Spleen (tissue), 7 donors: ENCODE results near the gene MEAK7.

Source experiments
- CTCF ChIP-seq, 11 experiments: fragments of 200-600 bp in 7 of 11; fragments of 450-650 bp in 4 of 11; sonication (generic) in 4 of 11; IDR thresholded peaks in 8 of 11; conservative IDR thresholded peaks in 3 of 11; 1 replicate in 7 of 11; 2 replicates in 4 of 11; pipeline versions ENCODE4 v1.4.0 to v1.8.0; 2016 to 2021; ENCODE audit warnings: antibody characterized with exemption in 11 of 11, inconsistent platforms in 4 of 11, mild to moderate bottlenecking in 1 of 11
- POLR2A ChIP-seq, 3 donors: fragments of 450-650 bp; IDR thresholded peaks; one replicate each; pipeline ENCODE4 v1.5.1; 2017; ENCODE audit warnings: antibody characterized with exemption in 3 of 3, mild to moderate bottlenecking in 1 of 3
- POLR2AphosphoS5 ChIP-seq, 3 donors: sonication (generic); formaldehyde crosslinking; IDR thresholded peaks; one replicate each; pipeline ENCODE4 v1.5.1; 2017; ENCODE audit warnings: antibody characterized with exemption in 3 of 3
- donor health status: DM: no; HTN: no; CAD: no; lungs with moderate emphysema.
- donor health status: DM: no; HTN: no; CAD: no.
- donor health status: DM: no; HTN: no; CAD: no.

GRCh38 chr16:84486126-84486525 lies 18.3 kb downstream of the MEAK7 start:
- TF ChIP-seq CTCF (IDR thresholded peaks at IDR 0.05 in 8 of 11, conservative IDR thresholded peaks at IDR 0.05 in 3 of 11) (no peak), POLR2A (IDR thresholded peaks at IDR 0.05) (no peak), POLR2AphosphoS5 (IDR thresholded peaks at IDR 0.05) (no peak)
